SK-N-SH (cell line): ENCODE data around the gene MEF2B.

Experiments used
- CTCF ChIP-seq: fragments of 200-600 bp; sonication (generic); IDR thresholded peaks from 2 replicates; pipeline ENCODE4 v1.6.1; 2017; ENCODE audit warnings: antibody characterized with exemption, mild to moderate bottlenecking, moderate library complexity
- EZH2phosphoT487 ChIP-seq: fragments of 200-600 bp; sonication (generic); IDR thresholded peaks from 2 replicates; pipeline ENCODE4 v1.6.1; 2017; ENCODE audit warnings: low read depth, mixed run types, mild to moderate bottlenecking, antibody characterized with exemption, moderate library complexity, borderline replicate concordance
- NRF1 ChIP-seq: IDR thresholded peaks from 2 replicates; pipeline ENCODE4 v1.6.1; 2012; ENCODE audit warnings: low read depth, mild to moderate bottlenecking, low read length
- POLR2AphosphoS5 ChIP-seq: IDR thresholded peaks from 2 replicates; pipeline ENCODE4 v1.6.1; 2012; ENCODE audit warnings: low read depth, low read length
- RCOR1 ChIP-seq: fragments of 150-350 bp; IDR thresholded peaks from 2 replicates; pipeline ENCODE4 v1.6.1; 2017; ENCODE audit warnings: antibody characterized with exemption, low read length
- RFX5 ChIP-seq: IDR thresholded peaks from 2 replicates; pipeline ENCODE4 v1.6.1; 2012; ENCODE audit warnings: mild to moderate bottlenecking, improper control_type of control experiment, low read length
- RXRA ChIP-seq: IDR thresholded peaks from 2 replicates; pipeline ENCODE4 v1.4.0; 2012; ENCODE audit warnings: low read depth, mild to moderate bottlenecking, borderline replicate concordance
- SIN3A ChIP-seq: IDR thresholded peaks from 2 replicates; pipeline ENCODE4 v1.6.1; 2012; ENCODE audit warnings: low read depth, mild to moderate bottlenecking, low read length, moderate library complexity, borderline replicate concordance
- TAF1 ChIP-seq: IDR thresholded peaks from 2 replicates; pipeline ENCODE4 v1.6.1; 2012; ENCODE audit warnings: low read depth, mild to moderate bottlenecking, low read length, moderate library complexity, borderline replicate concordance
- TEAD4 ChIP-seq: IDR thresholded peaks from 2 replicates; pipeline ENCODE4 v1.4.0; 2012; ENCODE audit warnings: mild to moderate bottlenecking, borderline replicate concordance; ENCODE audit not compliant: insufficient read depth
- USF2 ChIP-seq: fragments of 150-350 bp; IDR thresholded peaks from 2 replicates; pipeline ENCODE4 v1.6.1; 2017; ENCODE audit warnings: antibody characterized with exemption, low read length, low read depth, borderline replicate concordance
- TF ChIP-seq, protein P1 (sequence below): IDR thresholded peaks from 2 replicates; pipeline ENCODE4 v1.4.0; 2012; ENCODE audit warnings: low read depth
- TF ChIP-seq, protein P2 (sequence below): IDR thresholded peaks from 2 replicates; pipeline ENCODE4 v1.6.1; 2012; ENCODE audit warnings: mild to moderate bottlenecking, low read depth, low read length, moderate library complexity

GRCh38 chr19:19122902-19123301 is 47.2 kb downstream of the MEF2B start:
- TF ChIP-seq TAF1 (no peak), SIN3A (no peak), TEAD4 (no peak), CTCF (no peak), POLR2AphosphoS5 (no peak), RCOR1 (no peak), RXRA (no peak), NRF1 (no peak), RFX5 (no peak), EZH2phosphoT487 (no peak), USF2 (no peak)
- TF ChIP-seq, protein P1, sequence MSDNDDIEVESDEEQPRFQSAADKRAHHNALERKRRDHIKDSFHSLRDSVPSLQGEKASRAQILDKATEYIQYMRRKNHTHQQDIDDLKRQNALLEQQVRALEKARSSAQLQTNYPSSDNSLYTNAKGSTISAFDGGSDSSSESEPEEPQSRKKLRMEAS = no peak
- TF ChIP-seq, protein P2, sequence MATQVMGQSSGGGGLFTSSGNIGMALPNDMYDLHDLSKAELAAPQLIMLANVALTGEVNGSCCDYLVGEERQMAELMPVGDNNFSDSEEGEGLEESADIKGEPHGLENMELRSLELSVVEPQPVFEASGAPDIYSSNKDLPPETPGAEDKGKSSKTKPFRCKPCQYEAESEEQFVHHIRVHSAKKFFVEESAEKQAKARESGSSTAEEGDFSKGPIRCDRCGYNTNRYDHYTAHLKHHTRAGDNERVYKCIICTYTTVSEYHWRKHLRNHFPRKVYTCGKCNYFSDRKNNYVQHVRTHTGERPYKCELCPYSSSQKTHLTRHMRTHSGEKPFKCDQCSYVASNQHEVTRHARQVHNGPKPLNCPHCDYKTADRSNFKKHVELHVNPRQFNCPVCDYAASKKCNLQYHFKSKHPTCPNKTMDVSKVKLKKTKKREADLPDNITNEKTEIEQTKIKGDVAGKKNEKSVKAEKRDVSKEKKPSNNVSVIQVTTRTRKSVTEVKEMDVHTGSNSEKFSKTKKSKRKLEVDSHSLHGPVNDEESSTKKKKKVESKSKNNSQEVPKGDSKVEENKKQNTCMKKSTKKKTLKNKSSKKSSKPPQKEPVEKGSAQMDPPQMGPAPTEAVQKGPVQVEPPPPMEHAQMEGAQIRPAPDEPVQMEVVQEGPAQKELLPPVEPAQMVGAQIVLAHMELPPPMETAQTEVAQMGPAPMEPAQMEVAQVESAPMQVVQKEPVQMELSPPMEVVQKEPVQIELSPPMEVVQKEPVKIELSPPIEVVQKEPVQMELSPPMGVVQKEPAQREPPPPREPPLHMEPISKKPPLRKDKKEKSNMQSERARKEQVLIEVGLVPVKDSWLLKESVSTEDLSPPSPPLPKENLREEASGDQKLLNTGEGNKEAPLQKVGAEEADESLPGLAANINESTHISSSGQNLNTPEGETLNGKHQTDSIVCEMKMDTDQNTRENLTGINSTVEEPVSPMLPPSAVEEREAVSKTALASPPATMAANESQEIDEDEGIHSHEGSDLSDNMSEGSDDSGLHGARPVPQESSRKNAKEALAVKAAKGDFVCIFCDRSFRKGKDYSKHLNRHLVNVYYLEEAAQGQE = no peak
